Left ventricle myocardium inferior (tissue), 1 donor: ENCODE data around the gene IMPG2. TPM values are rescaled to one million over a fixed set of nuclear protein-coding genes. Genes with fewer than 3 reads are reported as not detected.
A peak's percentile ranks its signal among the peaks of the same experiment; 100 is the strongest.

Source experiments
- DNase-seq: peaks from one replicate; pipeline ENCODE4 v3.0.0-alpha.2; 2020
- H3K27ac ChIP-seq: fragments of 200-600 bp; replicated peaks from 2 replicates; pipeline ENCODE4 v1.8.0; 2021
- H3K27me3 ChIP-seq: fragments of 200-600 bp; 2 replicates; pipeline ENCODE4 v1.8.0; 2021; ENCODE audit warnings: low read depth
- H3K36me3 ChIP-seq: fragments of 200-600 bp; 2 replicates; pipeline ENCODE4 v1.8.0; 2021
- H3K4me1 ChIP-seq: fragments of 200-600 bp; 2 replicates; pipeline ENCODE4 v1.8.0; 2021
- H3K4me3 ChIP-seq: fragments of 200-600 bp; 2 replicates; pipeline ENCODE4 v1.8.0; 2021; ENCODE audit warnings: mild to moderate bottlenecking, moderate library complexity
- H3K9me3 ChIP-seq: fragments of 200-600 bp; replicated peaks from 2 replicates; pipeline ENCODE4 v1.8.0; 2021
- intact Hi-C: fragments of 100-400 bp; cut with micrococcal nuclease; formaldehyde crosslinking; loops from one replicate; pipeline ENCODE4 v1.11.0; 2022
- total RNA-seq: library from RNA; stranded (reverse); fragmentation: NEBNext Ultra II Directional; extraction: Animal tissue kit (Norgen Biotek cat#: 25700); gene quantifications from one replicate; pipeline ENCODE4 v1.2.1, GENCODE V29; 2021
- TF ChIP-seq, protein P1 (sequence below): fragments of 200-600 bp; IDR thresholded peaks from 2 replicates; pipeline ENCODE4 v1.8.0; 2021; ENCODE audit warnings: antibody characterized with exemption, mild to moderate bottlenecking, borderline replicate concordance
- donor health status: DM: no; HTN: yes; CAD: no; lungs with severe emphysema.

IMPG2 gene
- total RNA-seq, 1 donor from 2014 or later: 0.11 TPM

DNA sequence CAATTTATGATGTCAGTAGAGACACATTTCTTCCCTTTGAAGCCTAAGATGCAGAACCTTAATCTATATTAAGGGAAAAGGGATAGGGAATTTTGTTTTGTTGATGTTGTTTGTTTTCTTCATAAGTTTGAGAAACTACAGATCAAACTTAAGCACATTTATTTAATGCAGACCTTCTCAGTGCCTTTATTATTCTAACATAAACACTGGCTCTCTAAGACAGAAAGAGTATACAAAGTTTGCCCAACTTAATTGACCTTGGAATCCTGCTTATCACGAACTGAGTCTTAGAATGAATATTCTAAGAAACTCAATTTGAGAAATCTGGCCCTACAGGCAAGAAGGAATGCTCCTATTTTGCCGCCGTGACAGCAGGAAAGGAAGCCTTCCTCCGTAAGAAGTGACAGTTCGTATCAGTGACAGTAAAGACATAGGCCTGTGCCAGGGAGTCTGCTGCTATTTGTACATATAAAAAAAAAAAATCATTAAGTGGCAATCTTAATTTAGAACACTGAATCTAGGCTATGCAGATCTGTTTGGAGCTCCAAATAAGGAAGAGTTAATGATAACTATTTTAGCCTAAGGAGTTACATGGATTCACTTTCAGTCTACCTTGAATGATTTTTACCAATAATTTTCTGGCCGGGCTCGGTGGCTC, 8.8 kb upstream of the IMPG2 start:
- Histone ChIP-seq H3K9me3 (no peaks in the 10 kb centered on the region), H3K27me3 (no peaks in the 10 kb centered on the region), H3K4me3 (no peak overlapping the region), H3K36me3 (peaks cover 28% of the 10 kb centered on the region), H3K4me1 (peaks cover 9% of the 10 kb centered on the region), H3K27ac (peak overlapping the region; percentile 32)
- intact Hi-C loops: no loop called here
- DNase-seq: no peak
- TF ChIP-seq, protein P1, sequence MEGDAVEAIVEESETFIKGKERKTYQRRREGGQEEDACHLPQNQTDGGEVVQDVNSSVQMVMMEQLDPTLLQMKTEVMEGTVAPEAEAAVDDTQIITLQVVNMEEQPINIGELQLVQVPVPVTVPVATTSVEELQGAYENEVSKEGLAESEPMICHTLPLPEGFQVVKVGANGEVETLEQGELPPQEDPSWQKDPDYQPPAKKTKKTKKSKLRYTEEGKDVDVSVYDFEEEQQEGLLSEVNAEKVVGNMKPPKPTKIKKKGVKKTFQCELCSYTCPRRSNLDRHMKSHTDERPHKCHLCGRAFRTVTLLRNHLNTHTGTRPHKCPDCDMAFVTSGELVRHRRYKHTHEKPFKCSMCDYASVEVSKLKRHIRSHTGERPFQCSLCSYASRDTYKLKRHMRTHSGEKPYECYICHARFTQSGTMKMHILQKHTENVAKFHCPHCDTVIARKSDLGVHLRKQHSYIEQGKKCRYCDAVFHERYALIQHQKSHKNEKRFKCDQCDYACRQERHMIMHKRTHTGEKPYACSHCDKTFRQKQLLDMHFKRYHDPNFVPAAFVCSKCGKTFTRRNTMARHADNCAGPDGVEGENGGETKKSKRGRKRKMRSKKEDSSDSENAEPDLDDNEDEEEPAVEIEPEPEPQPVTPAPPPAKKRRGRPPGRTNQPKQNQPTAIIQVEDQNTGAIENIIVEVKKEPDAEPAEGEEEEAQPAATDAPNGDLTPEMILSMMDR: no peak

DNA sequence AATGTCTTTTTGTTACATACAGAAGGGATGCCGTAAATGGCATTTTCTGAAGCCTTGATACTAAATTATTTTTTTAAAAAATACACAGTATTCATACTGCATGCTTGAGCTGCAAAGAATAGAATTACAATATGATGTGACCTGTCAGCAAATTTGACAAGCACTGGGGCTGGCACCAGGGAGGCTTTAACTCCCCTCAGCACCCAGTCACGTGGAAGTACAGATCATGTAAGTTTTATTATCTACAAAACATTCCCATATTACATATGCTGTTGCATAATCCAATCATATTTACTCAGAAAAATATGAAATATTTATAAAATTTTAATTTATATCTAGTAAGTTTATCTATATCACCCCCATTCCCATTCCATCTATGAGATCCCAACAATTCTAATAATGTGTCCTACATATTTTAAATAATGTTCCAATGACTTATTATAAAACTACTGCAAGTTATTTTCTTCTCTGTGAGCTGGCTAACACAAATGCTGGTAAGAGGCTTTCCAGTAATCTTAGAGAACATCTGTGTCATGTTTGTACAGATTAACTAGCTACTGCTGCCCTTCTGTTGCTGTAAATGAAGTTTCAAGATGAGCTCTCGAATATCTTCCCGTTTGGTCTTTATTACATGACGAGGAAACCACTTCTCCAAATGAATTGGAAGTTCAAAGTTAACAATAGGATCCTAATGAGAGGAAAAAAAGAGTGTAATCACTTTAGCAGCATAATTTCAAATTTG, 5.2 kb upstream of the IMPG2 start:
- Histone ChIP-seq H3K9me3 (no peaks in the 10 kb centered on the region), H3K27ac (no peak overlapping the region), H3K4me3 (no peak overlapping the region), H3K4me1 (peaks cover 9% of the 10 kb centered on the region), H3K27me3 (no peaks in the 10 kb centered on the region), H3K36me3 (peaks cover 25% of the 10 kb centered on the region)
- TF ChIP-seq, protein P1: no peak
- DNase-seq: no peak
- intact Hi-C loops: no loop called here

DNA sequence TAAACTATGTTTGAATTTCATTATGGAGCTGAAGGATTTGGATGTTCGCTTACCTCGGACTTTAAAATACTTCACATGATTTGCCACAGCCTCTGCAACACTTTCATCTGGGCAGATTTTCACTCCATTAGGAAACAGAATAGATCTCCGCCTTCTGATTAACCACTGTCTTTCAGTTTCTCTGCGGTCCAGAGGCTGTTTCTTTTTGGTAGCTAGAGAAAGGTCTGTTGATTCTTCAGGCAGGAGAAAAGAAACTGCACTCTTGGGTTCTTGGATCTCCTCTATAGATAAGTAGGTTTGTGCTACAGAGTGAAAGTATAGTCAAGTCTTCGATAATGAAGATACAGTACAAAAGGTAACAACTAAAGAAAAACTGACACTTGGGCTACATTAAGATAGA, 844 bp downstream of the IMPG2 start:
- Histone ChIP-seq H3K4me3 (no peak overlapping the region), H3K27me3 (no peaks in the 10 kb centered on the region), H3K36me3 (no peaks in the 10 kb centered on the region), H3K4me1 (no peaks in the 10 kb centered on the region), H3K27ac (no peak overlapping the region), H3K9me3 (no peaks in the 10 kb centered on the region)
- TF ChIP-seq, protein P1: no peak
- no peak for DNase-seq
- intact Hi-C loops: no loop called here

DNA sequence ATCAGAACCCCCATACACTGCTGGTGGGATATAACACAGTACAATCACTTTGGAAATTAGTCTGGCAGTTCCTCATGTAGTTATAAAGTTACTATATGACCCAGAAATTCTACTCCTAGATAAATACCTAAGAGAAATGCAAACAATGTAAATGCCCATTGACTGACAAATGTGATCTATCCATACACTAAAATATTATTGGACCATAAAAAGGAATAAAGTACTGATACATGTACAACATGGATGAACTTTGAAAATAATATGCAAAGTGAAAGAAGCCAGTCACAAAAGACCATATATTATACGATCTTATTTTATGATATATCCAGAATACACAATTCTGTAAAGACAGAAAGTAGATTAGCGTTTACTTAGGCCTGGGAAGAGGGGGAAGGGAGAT, 7.8 kb downstream of the IMPG2 start:
- peaks cover 8% of the 10 kb centered on the region for H3K36me3 ChIP-seq
- H3K27ac ChIP-seq: no peak overlapping the region
- no peaks in the 10 kb centered on the region for H3K27me3 ChIP-seq
- intact Hi-C loops: no loop called here
- H3K4me3 ChIP-seq: no peak overlapping the region
- H3K9me3 ChIP-seq: peaks cover 21% of the 10 kb centered on the region
- no peak for DNase-seq
- TF ChIP-seq, protein P1: no peak
- peaks cover 7% of the 10 kb centered on the region for H3K4me1 ChIP-seq

DNA sequence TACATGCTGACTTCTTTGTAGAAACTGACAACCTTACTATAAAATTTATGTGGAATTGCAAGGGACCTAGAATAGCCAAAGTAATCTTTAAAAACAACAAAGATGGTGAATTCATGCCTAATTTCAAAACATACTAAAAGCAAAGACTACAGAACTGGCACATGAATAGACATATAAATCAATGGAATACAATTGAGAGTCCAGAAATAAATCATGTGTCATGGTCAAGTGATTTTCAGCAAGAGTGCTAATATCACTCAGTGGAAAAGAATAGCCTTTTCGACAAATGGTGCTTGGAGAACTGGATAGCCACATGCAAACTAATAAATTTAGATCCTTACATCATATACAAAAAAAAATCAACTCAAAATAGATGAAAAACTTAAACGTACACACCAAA, 8.7 kb downstream of the IMPG2 start:
- H3K4me1 ChIP-seq: peaks cover 7% of the 10 kb centered on the region
- intact Hi-C loops: no loop called here
- H3K27ac ChIP-seq: no peak overlapping the region
- no peak for DNase-seq
- H3K4me3 ChIP-seq: no peak overlapping the region
- peaks cover 8% of the 10 kb centered on the region for H3K36me3 ChIP-seq
- no peaks in the 10 kb centered on the region for H3K27me3 ChIP-seq
- TF ChIP-seq, protein P1: no peak
- peaks cover 25% of the 10 kb centered on the region for H3K9me3 ChIP-seq
